Superior temporal gyrus (tissue), 1 donor: ENCODE measurements around the gene AGPAT2.
A peak's percentile ranks its signal among the peaks of the same experiment; 100 is the strongest.

Source experiments
- DNase-seq: peaks from one replicate; pipeline ENCODE4 v3.0.0-alpha.2; 2016; ENCODE audit errors: extremely low spot score

Gene AGPAT2

GRCh38 chr9:136625101-136626065 is 61.9 kb downstream of the AGPAT2 start:
- peak; percentile 65 for DNase-seq

GRCh38 chr9:136624184-136624951 is 62.9 kb downstream of the AGPAT2 start:
- DNase-seq, result no peak

GRCh38 chr9:136623842-136624183 is 63.4 kb downstream of the AGPAT2 start:
- no peak for DNase-seq
